ENCODE measurements around the gene SP5. TPM values are rescaled to one million over a fixed set of nuclear protein-coding genes. Genes with fewer than 3 reads are reported as not detected.

SP5 gene
- total RNA-seq, 1 donor from 2014 or later = 2.8 TPM

GRCh38 chr2:170761572-170761971 lies 46.4 kb downstream of the SP5 start:
- intact Hi-C loops (cut with DNase I) = no loop called here
- TF ChIP-seq CTCF (IDR thresholded peaks at IDR 0.05) = no peak
- Histone ChIP-seq H3K27me3 (no peaks in the 10 kb centered on the region), H3K4me1 (no peaks in the 10 kb centered on the region), H3K4me3 (no peak overlapping the region), H3K36me3 (no peaks in the 10 kb centered on the region), H3K27ac (no peak overlapping the region), H3K9me3 (no peaks in the 10 kb centered on the region)
- no peak for DNase-seq (ENCODE audit: low spot score in 2 of 2)

- Histone ChIP-seq H3K27ac (no peak overlapping the region), H3K9me3 (no peaks in the 10 kb centered on the region), H3K27me3 (no peaks in the 10 kb centered on the region), H3K4me1 (no peaks in the 10 kb centered on the region), H3K4me3 (no peak overlapping the region), H3K36me3 (no peaks in the 10 kb centered on the region)
- intact Hi-C loops (cut with DNase I) = no loop called here
- TF ChIP-seq CTCF (IDR thresholded peaks at IDR 0.05) = no peak
- DNase-seq (ENCODE audit: low spot score in 2 of 2) = no peak
Measured at GRCh38 chr2:170762760-170763159, 47.6 kb downstream of the SP5 start.

GRCh38 chr2:170763232-170763631 lies 48.1 kb downstream of the SP5 start:
- TF ChIP-seq CTCF (IDR thresholded peaks at IDR 0.05) = no peak
- Histone ChIP-seq H3K4me3 (no peak overlapping the region), H3K4me1 (no peaks in the 10 kb centered on the region), H3K36me3 (no peaks in the 10 kb centered on the region), H3K9me3 (no peaks in the 10 kb centered on the region), H3K27ac (no peak overlapping the region), H3K27me3 (no peaks in the 10 kb centered on the region)
- DNase-seq (ENCODE audit: low spot score in 2 of 2) = no peak
- intact Hi-C loops (cut with DNase I) = no loop called here

- Histone ChIP-seq H3K4me1 (no peaks in the 10 kb centered on the region), H3K4me3 (no peak overlapping the region), H3K36me3 (no peaks in the 10 kb centered on the region), H3K9me3 (no peaks in the 10 kb centered on the region), H3K27me3 (no peaks in the 10 kb centered on the region), H3K27ac (no peak overlapping the region)
- no peak for TF ChIP-seq CTCF (IDR thresholded peaks at IDR 0.05)
- DNase-seq (ENCODE audit: low spot score in 2 of 2) = no peak
- intact Hi-C loops (cut with DNase I) = no loop called here
Measured at GRCh38 chr2:170764880-170765261, 49.7 kb downstream of the SP5 start.

- intact Hi-C loops (cut with DNase I) = no loop called here
- H3K36me3 ChIP-seq = no peaks in the 10 kb centered on the region
- TF ChIP-seq CTCF (IDR thresholded peaks at IDR 0.05) = no peak
- H3K27me3 ChIP-seq = no peaks in the 10 kb centered on the region
- no peak for DNase-seq (ENCODE audit: low spot score in 2 of 2)
- H3K9me3 ChIP-seq = no peaks in the 10 kb centered on the region
- H3K27ac ChIP-seq = no peak overlapping the region
- H3K4me3 ChIP-seq = no peak overlapping the region
- H3K4me1 ChIP-seq = no peaks in the 10 kb centered on the region
Measured at GRCh38 chr2:170766693-170767092, 51.6 kb downstream of the SP5 start.

Other genes with a start within 250 kb of the SP5 start
- gene ERICH2, start 55.0 kb downstream of the SP5 start, total RNA-seq = not detected
- 0.96 TPM for gene GAD1, start 101.5 kb downstream of the SP5 start, total RNA-seq
- gene GORASP2, start 213.9 kb downstream of the SP5 start, total RNA-seq = 21.5 TPM

All from ascending aorta (tissue), 2 donors.